ENCODE results near the gene CLSTN3. TPM values are rescaled to one million over a fixed set of nuclear protein-coding genes. Genes with fewer than 3 reads are reported as not detected.

CLSTN3 gene
- total and polyA plus RNA-seq, 2 donors (not counting 1 experiment from before 2014, with no cell fraction given) = 11.9 to 23.5 TPM

- Histone ChIP-seq H3K9me3 (ENCODE audit: control insufficient read depth, insufficient read depth, low read depth, low read length) (no peaks in the 10 kb centered on the region), H2AFZ (ENCODE audit: low read length) (no peak overlapping the region)
- TF ChIP-seq, protein P1, sequence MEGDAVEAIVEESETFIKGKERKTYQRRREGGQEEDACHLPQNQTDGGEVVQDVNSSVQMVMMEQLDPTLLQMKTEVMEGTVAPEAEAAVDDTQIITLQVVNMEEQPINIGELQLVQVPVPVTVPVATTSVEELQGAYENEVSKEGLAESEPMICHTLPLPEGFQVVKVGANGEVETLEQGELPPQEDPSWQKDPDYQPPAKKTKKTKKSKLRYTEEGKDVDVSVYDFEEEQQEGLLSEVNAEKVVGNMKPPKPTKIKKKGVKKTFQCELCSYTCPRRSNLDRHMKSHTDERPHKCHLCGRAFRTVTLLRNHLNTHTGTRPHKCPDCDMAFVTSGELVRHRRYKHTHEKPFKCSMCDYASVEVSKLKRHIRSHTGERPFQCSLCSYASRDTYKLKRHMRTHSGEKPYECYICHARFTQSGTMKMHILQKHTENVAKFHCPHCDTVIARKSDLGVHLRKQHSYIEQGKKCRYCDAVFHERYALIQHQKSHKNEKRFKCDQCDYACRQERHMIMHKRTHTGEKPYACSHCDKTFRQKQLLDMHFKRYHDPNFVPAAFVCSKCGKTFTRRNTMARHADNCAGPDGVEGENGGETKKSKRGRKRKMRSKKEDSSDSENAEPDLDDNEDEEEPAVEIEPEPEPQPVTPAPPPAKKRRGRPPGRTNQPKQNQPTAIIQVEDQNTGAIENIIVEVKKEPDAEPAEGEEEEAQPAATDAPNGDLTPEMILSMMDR (conservative IDR thresholded peaks at IDR 0.05 in 1 of 2, IDR thresholded peaks at IDR 0.05 in 1 of 2; ENCODE audit: low read depth in 1 of 2, low read length in 2 of 2) = no peak
- TF ChIP-seq EZH2 (IDR thresholded peaks at IDR 0.05; ENCODE audit: low read length, missing control alignments) = no peak
Measured at GRCh38 chr12:7150356-7150755, 20.2 kb downstream of the CLSTN3 start.

DNA sequence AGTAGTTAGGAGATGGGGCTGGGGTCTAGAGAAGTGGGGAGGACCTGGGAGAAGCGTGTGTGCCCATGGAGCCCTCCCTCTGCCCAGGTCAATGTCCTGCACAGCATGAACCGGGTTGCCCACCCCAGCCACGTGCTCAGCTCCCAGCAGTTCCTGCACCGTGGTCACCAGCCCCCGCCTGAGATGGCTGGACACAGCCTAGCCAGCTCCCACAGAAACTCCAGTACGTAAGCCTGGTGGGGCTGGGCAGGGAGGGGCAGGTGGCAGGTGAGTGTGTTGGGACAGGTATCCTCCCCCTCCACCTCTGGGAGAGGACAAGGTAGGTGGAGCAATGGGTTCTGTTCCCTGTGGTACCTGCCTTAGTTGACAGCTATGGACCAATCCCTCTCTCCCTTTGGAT lies 20.7 kb downstream of the CLSTN3 start:
- TF ChIP-seq, protein P1 (conservative IDR thresholded peaks at IDR 0.05 in 1 of 2, IDR thresholded peaks at IDR 0.05 in 1 of 2; ENCODE audit: low read depth in 1 of 2, low read length in 2 of 2) = no peak
- TF ChIP-seq EZH2 (IDR thresholded peaks at IDR 0.05; ENCODE audit: low read length, missing control alignments) = no peak
- Histone ChIP-seq H3K4me2 (ENCODE audit: extremely low read depth, insufficient read depth, low read length) (no peak overlapping the region), H3K27ac (ENCODE audit: insufficient read depth, low read length) (no peak overlapping the region), H3K79me2 (ENCODE audit: control insufficient read depth, insufficient read depth, low read length) (no peaks in the 10 kb centered on the region), H3K4me3 (replicated peaks in 1 of 4; ENCODE audit: control extremely low read depth in 1 of 4, insufficient read depth in 1 of 4, low read depth in 3 of 4, low read length in 4 of 4) (no peak overlapping the region), H3K36me3 (ENCODE audit: control insufficient read depth, insufficient read depth, low read length) (no peaks in the 10 kb centered on the region), H4K20me1 (ENCODE audit: control insufficient read depth, extremely low read depth, insufficient read depth, low read length) (no peaks in the 10 kb centered on the region), H3K27me3 (ENCODE audit: control insufficient read depth, insufficient read depth, low read length) (no peaks in the 10 kb centered on the region), H3K4me1 (ENCODE audit: control insufficient read depth, extremely low read depth, insufficient read depth, low read length) (no peaks in the 10 kb centered on the region), H3K9ac (ENCODE audit: insufficient read depth, low read length) (no peak overlapping the region), H3K9me3 (ENCODE audit: control insufficient read depth, insufficient read depth, low read depth, low read length) (no peaks in the 10 kb centered on the region), H2AFZ (ENCODE audit: low read length) (no peak overlapping the region)
- no peak for DNase-seq (ENCODE audit: low read depth in 2 of 2)

More at GRCh38 chr12:7150356-7150755, 20.2 kb downstream of the CLSTN3 start:
- Histone ChIP-seq H3K27me3 (ENCODE audit: control insufficient read depth, insufficient read depth, low read length) (no peaks in the 10 kb centered on the region), H3K9ac (ENCODE audit: insufficient read depth, low read length) (no peak overlapping the region), H4K20me1 (ENCODE audit: control insufficient read depth, extremely low read depth, insufficient read depth, low read length) (no peaks in the 10 kb centered on the region), H3K4me1 (ENCODE audit: control insufficient read depth, extremely low read depth, insufficient read depth, low read length) (no peaks in the 10 kb centered on the region), H3K4me3 (replicated peaks in 1 of 4; ENCODE audit: control extremely low read depth in 1 of 4, insufficient read depth in 1 of 4, low read depth in 3 of 4, low read length in 4 of 4) (no peak overlapping the region), H3K4me2 (ENCODE audit: extremely low read depth, insufficient read depth, low read length) (no peak overlapping the region), H3K27ac (ENCODE audit: insufficient read depth, low read length) (no peak overlapping the region), H3K36me3 (ENCODE audit: control insufficient read depth, insufficient read depth, low read length) (no peaks in the 10 kb centered on the region), H3K79me2 (ENCODE audit: control insufficient read depth, insufficient read depth, low read length) (no peaks in the 10 kb centered on the region)
- DNase-seq (ENCODE audit: low read depth in 2 of 2) = no peak

DNA sequence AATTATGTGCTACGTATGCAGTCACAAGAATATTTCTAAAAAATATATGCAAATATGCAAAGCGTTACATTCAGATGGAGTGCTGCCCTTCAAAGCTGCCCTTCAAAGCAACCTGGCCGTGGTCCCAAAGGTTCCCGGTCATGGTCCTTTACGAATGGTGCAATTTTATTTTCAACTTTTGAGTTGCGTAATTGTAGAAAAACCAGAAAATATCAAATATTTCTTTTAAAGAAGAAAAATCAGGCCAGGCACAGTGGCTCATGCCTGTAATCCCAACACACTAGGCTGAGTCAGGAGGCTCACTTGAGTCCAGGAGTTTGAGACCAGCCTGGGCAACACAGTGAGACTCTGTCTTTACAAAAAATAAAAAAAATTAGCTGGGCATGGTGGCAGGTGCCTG lies 21.4 kb downstream of the CLSTN3 start:
- Histone ChIP-seq H3K4me2 (ENCODE audit: extremely low read depth, insufficient read depth, low read length) (no peak overlapping the region), H3K79me2 (ENCODE audit: control insufficient read depth, insufficient read depth, low read length) (no peaks in the 10 kb centered on the region), H3K27me3 (ENCODE audit: control insufficient read depth, insufficient read depth, low read length) (no peaks in the 10 kb centered on the region), H3K36me3 (ENCODE audit: control insufficient read depth, insufficient read depth, low read length) (no peaks in the 10 kb centered on the region), H3K4me3 (replicated peaks in 1 of 4; ENCODE audit: control extremely low read depth in 1 of 4, insufficient read depth in 1 of 4, low read depth in 3 of 4, low read length in 4 of 4) (no peak overlapping the region), H4K20me1 (ENCODE audit: control insufficient read depth, extremely low read depth, insufficient read depth, low read length) (no peaks in the 10 kb centered on the region), H3K9ac (ENCODE audit: insufficient read depth, low read length) (no peak overlapping the region), H3K27ac (ENCODE audit: insufficient read depth, low read length) (no peak overlapping the region), H2AFZ (ENCODE audit: low read length) (no peak overlapping the region), H3K9me3 (ENCODE audit: control insufficient read depth, insufficient read depth, low read depth, low read length) (no peaks in the 10 kb centered on the region), H3K4me1 (ENCODE audit: control insufficient read depth, extremely low read depth, insufficient read depth, low read length) (no peaks in the 10 kb centered on the region)
- DNase-seq (ENCODE audit: low read depth in 2 of 2) = no peak
- TF ChIP-seq, protein P1 (conservative IDR thresholded peaks at IDR 0.05 in 1 of 2, IDR thresholded peaks at IDR 0.05 in 1 of 2; ENCODE audit: low read depth in 1 of 2, low read length in 2 of 2) = no peak
- TF ChIP-seq EZH2 (IDR thresholded peaks at IDR 0.05; ENCODE audit: low read length, missing control alignments) = no peak
